ENCODE data around the gene BSND. TPM values are rescaled to one million over a fixed set of nuclear protein-coding genes. Genes with fewer than 3 reads are reported as not detected.
A peak's percentile ranks its signal among the peaks of the same experiment; 100 is the strongest.

BSND gene
- total and polyA plus RNA-seq, 9 donors, result 0.03 to 0.07 (median 0.03) TPM; not detected in 6

GRCh38 chr1:54975356-54976108 is 23.2 kb upstream of the BSND start:
- no peak overlapping the region for H3K27ac ChIP-seq (ENCODE audit: low read length)
- H3K4me1 ChIP-seq (ENCODE audit: control insufficient read depth, insufficient read depth, low read length), result peaks cover 10% of the 10 kb centered on the region
- H3K4me3 ChIP-seq (ENCODE audit: low read length), result no peak overlapping the region
- 62% methylated on average over 3 of the region's 4 CpGs for WGBS (ENCODE audit: insufficient coverage)
- no peaks in the 10 kb centered on the region for H3K9me3 ChIP-seq (replicated peaks; ENCODE audit: control insufficient read depth, low read depth, low read length)
- no peak for DNase-seq
- no peaks in the 10 kb centered on the region for H3K36me3 ChIP-seq (ENCODE audit: control insufficient read depth, insufficient read depth, low read length)
- H3K27me3 ChIP-seq (ENCODE audit: control insufficient read depth, insufficient read depth, low read length), result peaks cover 21% of the 10 kb centered on the region

GRCh38 chr1:54976747-54977146 is 22.0 kb upstream of the BSND start:
- peaks cover 33% of the 10 kb centered on the region for H3K27me3 ChIP-seq (ENCODE audit: control insufficient read depth, insufficient read depth, low read length)
- DNase-seq, result no peak
- H3K9me3 ChIP-seq (replicated peaks; ENCODE audit: control insufficient read depth, low read depth, low read length), result no peaks in the 10 kb centered on the region
- no peaks in the 10 kb centered on the region for H3K36me3 ChIP-seq (ENCODE audit: control insufficient read depth, insufficient read depth, low read length)
- H3K4me1 ChIP-seq (ENCODE audit: control insufficient read depth, insufficient read depth, low read length), result peaks cover 13% of the 10 kb centered on the region
- 74% methylated on average over 3 of the region's 6 CpGs for WGBS (ENCODE audit: insufficient coverage)
- no peak overlapping the region for H3K27ac ChIP-seq (ENCODE audit: low read length)
- H3K4me3 ChIP-seq (ENCODE audit: low read length), result no peak overlapping the region

GRCh38 chr1:54977533-54978297 is 21.0 kb upstream of the BSND start:
- Histone ChIP-seq H3K4me3 (ENCODE audit: low read length) (no peak overlapping the region), H3K27ac (ENCODE audit: low read length) (no peak overlapping the region), H3K27me3 (ENCODE audit: control insufficient read depth, insufficient read depth, low read length) (peaks cover 40% of the 10 kb centered on the region), H3K4me1 (ENCODE audit: control insufficient read depth, insufficient read depth, low read length) (peaks cover 13% of the 10 kb centered on the region), H3K9me3 (replicated peaks; ENCODE audit: control insufficient read depth, low read depth, low read length) (no peaks in the 10 kb centered on the region), H3K36me3 (ENCODE audit: control insufficient read depth, insufficient read depth, low read length) (no peaks in the 10 kb centered on the region)
- no peak for DNase-seq
- WGBS (ENCODE audit: insufficient coverage), result 100% methylated on average over 2 of the region's 5 CpGs

GRCh38 chr1:54978528-54979326 is 20.0 kb upstream of the BSND start:
- WGBS (ENCODE audit: insufficient coverage), result 85% methylated on average over 7 of the region's 9 CpGs
- Histone ChIP-seq H3K27me3 (ENCODE audit: control insufficient read depth, insufficient read depth, low read length) (peaks cover 42% of the 10 kb centered on the region), H3K27ac (ENCODE audit: low read length) (no peak overlapping the region), H3K9me3 (replicated peaks; ENCODE audit: control insufficient read depth, low read depth, low read length) (no peaks in the 10 kb centered on the region), H3K4me3 (ENCODE audit: low read length) (no peak overlapping the region), H3K4me1 (ENCODE audit: control insufficient read depth, insufficient read depth, low read length) (peaks cover 8% of the 10 kb centered on the region), H3K36me3 (ENCODE audit: control insufficient read depth, insufficient read depth, low read length) (no peaks in the 10 kb centered on the region)
- no peak for DNase-seq

GRCh38 chr1:54979327-54979891 is 19.3 kb upstream of the BSND start:
- Histone ChIP-seq H3K27me3 (ENCODE audit: control insufficient read depth, insufficient read depth, low read length) (peaks cover 46% of the 10 kb centered on the region), H3K36me3 (ENCODE audit: control insufficient read depth, insufficient read depth, low read length) (no peaks in the 10 kb centered on the region), H3K4me1 (ENCODE audit: control insufficient read depth, insufficient read depth, low read length) (peaks cover 8% of the 10 kb centered on the region), H3K9me3 (replicated peaks; ENCODE audit: control insufficient read depth, low read depth, low read length) (no peaks in the 10 kb centered on the region), H3K4me3 (ENCODE audit: low read length) (no peak overlapping the region), H3K27ac (ENCODE audit: low read length) (no peak overlapping the region)
- 28% methylated on average over 5 of the region's 5 CpGs for WGBS (ENCODE audit: insufficient coverage)
- DNase-seq, result no peak

- no peaks in the 10 kb centered on the region for H3K36me3 ChIP-seq (ENCODE audit: control insufficient read depth, insufficient read depth, low read length)
- DNase-seq, result no peak
- 4% methylated on average over 23 of the region's 25 CpGs for WGBS (ENCODE audit: insufficient coverage)
- H3K27me3 ChIP-seq (ENCODE audit: control insufficient read depth, insufficient read depth, low read length), result peaks cover 50% of the 10 kb centered on the region
- H3K9me3 ChIP-seq (replicated peaks; ENCODE audit: control insufficient read depth, low read depth, low read length), result no peaks in the 10 kb centered on the region
- H3K4me3 ChIP-seq (ENCODE audit: low read length), result peak overlapping the region; percentile 5
- no peak overlapping the region for H3K27ac ChIP-seq (ENCODE audit: low read length)
- H3K4me1 ChIP-seq (ENCODE audit: control insufficient read depth, insufficient read depth, low read length), result peaks cover 8% of the 10 kb centered on the region
Observed at GRCh38 chr1:54980046-54980527, 18.6 kb upstream of the BSND start.

- peaks cover 8% of the 10 kb centered on the region for H3K4me1 ChIP-seq (ENCODE audit: control insufficient read depth, insufficient read depth, low read length)
- peak; percentile 26 for DNase-seq
- H3K27ac ChIP-seq (ENCODE audit: low read length), result no peak within 1 kb of the TSS
- H3K36me3 ChIP-seq (ENCODE audit: control insufficient read depth, insufficient read depth, low read length), result no peaks in the 10 kb centered on the region
- H3K27me3 ChIP-seq (ENCODE audit: control insufficient read depth, insufficient read depth, low read length), result peaks cover 50% of the 10 kb centered on the region
- peak within 1 kb of the TSS; percentile 5 for H3K4me3 ChIP-seq (ENCODE audit: low read length)
- 8% methylated on average over 67 of the region's 69 CpGs for WGBS (ENCODE audit: insufficient coverage)
- no peaks in the 10 kb centered on the region for H3K9me3 ChIP-seq (replicated peaks; ENCODE audit: control insufficient read depth, low read depth, low read length)
Observed at GRCh38 chr1:54980528-54981241, 18.0 kb upstream of the BSND start, which contains the start of gene TMEM61. TSS of gene TMEM61 (plus strand) at chr1:54980628. CDS start at chr1:54981066, 438 bp downstream.

GRCh38 chr1:54981466-54981865 is 17.3 kb upstream of the BSND start:
- WGBS (ENCODE audit: insufficient coverage), result 100% methylated on average over 2 of the region's 8 CpGs
- Histone ChIP-seq H3K27ac (ENCODE audit: low read length) (no peak overlapping the region), H3K9me3 (replicated peaks; ENCODE audit: control insufficient read depth, low read depth, low read length) (no peaks in the 10 kb centered on the region), H3K27me3 (ENCODE audit: control insufficient read depth, insufficient read depth, low read length) (peaks cover 50% of the 10 kb centered on the region), H3K4me1 (ENCODE audit: control insufficient read depth, insufficient read depth, low read length) (peaks cover 8% of the 10 kb centered on the region), H3K36me3 (ENCODE audit: control insufficient read depth, insufficient read depth, low read length) (no peaks in the 10 kb centered on the region), H3K4me3 (ENCODE audit: low read length) (no peak overlapping the region)
- no peak for DNase-seq

GRCh38 chr1:54982739-54983138 is 16.0 kb upstream of the BSND start:
- peaks cover 47% of the 10 kb centered on the region for H3K27me3 ChIP-seq (ENCODE audit: control insufficient read depth, insufficient read depth, low read length)
- H3K27ac ChIP-seq (ENCODE audit: low read length), result no peak overlapping the region
- no peak for DNase-seq
- H3K9me3 ChIP-seq (replicated peaks; ENCODE audit: control insufficient read depth, low read depth, low read length), result no peaks in the 10 kb centered on the region
- H3K36me3 ChIP-seq (ENCODE audit: control insufficient read depth, insufficient read depth, low read length), result no peaks in the 10 kb centered on the region
- H3K4me3 ChIP-seq (ENCODE audit: low read length), result no peak overlapping the region
- H3K4me1 ChIP-seq (ENCODE audit: control insufficient read depth, insufficient read depth, low read length), result peaks cover 8% of the 10 kb centered on the region

Measured in muscle of leg (tissue), 11 donors.